ENCODE results near the gene KCTD19.
A peak's percentile ranks its signal among the peaks of the same experiment; 100 is the strongest.

Gene KCTD19

GRCh38 chr16:67270931-67271338 is 55.6 kb downstream of the KCTD19 start:
- ATAC-seq = no peak
- TF ChIP-seq, protein P1, sequence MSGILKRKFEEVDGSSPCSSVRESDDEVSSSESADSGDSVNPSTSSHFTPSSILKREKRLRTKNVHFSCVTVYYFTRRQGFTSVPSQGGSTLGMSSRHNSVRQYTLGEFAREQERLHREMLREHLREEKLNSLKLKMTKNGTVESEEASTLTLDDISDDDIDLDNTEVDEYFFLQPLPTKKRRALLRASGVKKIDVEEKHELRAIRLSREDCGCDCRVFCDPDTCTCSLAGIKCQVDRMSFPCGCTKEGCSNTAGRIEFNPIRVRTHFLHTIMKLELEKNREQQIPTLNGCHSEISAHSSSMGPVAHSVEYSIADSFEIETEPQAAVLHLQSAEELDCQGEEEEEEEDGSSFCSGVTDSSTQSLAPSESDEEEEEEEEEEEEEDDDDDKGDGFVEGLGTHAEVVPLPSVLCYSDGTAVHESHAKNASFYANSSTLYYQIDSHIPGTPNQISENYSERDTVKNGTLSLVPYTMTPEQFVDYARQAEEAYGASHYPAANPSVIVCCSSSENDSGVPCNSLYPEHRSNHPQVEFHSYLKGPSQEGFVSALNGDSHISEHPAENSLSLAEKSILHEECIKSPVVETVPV (CRISPR knock-in tag; IDR thresholded peaks at IDR 0.05) = no peak
- TF ChIP-seq, protein P2, sequence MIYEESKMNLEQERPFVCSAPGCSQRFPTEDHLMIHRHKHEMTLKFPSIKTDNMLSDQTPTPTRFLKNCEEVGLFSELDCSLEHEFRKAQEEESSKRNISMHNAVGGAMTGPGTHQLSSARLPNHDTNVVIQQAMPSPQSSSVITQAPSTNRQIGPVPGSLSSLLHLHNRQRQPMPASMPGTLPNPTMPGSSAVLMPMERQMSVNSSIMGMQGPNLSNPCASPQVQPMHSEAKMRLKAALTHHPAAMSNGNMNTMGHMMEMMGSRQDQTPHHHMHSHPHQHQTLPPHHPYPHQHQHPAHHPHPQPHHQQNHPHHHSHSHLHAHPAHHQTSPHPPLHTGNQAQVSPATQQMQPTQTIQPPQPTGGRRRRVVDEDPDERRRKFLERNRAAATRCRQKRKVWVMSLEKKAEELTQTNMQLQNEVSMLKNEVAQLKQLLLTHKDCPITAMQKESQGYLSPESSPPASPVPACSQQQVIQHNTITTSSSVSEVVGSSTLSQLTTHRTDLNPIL (CRISPR knock-in tag; IDR thresholded peaks at IDR 0.05; ENCODE audit: low read depth) = no peak
- TF ChIP-seq ZNF70 (CRISPR knock-in tag; IDR thresholded peaks at IDR 0.05) = no peak
- TF ChIP-seq OSR1 (CRISPR knock-in tag; IDR thresholded peaks at IDR 0.05) = no peak
- no peak for TF ChIP-seq BACH2 (CRISPR knock-in tag; IDR thresholded peaks at IDR 0.05; ENCODE audit: borderline replicate concordance)
- no peak for TF ChIP-seq GLIS3 (CRISPR knock-in tag; IDR thresholded peaks at IDR 0.05)

DNA sequence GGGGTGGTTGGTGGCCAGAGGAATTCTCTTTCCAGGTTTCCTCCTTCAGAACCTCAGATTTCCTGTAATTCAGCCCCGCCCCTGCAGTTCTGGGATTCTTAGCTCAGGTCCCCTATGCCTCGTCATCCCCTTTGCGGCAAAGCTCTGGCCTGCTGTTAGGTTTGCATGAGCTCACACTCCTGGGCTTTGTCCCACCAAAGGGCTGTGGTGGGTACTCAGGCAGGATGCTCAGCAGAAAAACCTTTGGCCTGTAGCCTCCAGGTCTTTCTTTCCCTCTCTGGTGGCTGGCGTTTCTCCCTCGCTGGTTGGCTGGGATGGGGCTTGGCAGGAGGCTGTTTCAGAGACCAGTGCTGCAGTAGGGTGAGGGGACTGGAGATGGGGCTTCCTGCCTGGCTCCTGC is 56.8 kb downstream of the KCTD19 start:
- peak; percentile 11 for ATAC-seq
- no peak for TF ChIP-seq TCF4 (CRISPR knock-in tag; IDR thresholded peaks at IDR 0.05; ENCODE audit: borderline replicate concordance)
- no peak for TF ChIP-seq PPARA (CRISPR knock-in tag; IDR thresholded peaks at IDR 0.05; ENCODE audit: borderline replicate concordance)
- TF ChIP-seq, protein P3, sequence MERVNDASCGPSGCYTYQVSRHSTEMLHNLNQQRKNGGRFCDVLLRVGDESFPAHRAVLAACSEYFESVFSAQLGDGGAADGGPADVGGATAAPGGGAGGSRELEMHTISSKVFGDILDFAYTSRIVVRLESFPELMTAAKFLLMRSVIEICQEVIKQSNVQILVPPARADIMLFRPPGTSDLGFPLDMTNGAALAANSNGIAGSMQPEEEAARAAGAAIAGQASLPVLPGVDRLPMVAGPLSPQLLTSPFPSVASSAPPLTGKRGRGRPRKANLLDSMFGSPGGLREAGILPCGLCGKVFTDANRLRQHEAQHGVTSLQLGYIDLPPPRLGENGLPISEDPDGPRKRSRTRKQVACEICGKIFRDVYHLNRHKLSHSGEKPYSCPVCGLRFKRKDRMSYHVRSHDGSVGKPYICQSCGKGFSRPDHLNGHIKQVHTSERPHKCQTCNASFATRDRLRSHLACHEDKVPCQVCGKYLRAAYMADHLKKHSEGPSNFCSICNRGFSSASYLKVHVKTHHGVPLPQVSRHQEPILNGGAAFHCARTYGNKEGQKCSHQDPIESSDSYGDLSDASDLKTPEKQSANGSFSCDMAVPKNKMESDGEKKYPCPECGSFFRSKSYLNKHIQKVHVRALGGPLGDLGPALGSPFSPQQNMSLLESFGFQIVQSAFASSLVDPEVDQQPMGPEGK (CRISPR knock-in tag; IDR thresholded peaks at IDR 0.05; ENCODE audit: borderline replicate concordance) = no peak
- TF ChIP-seq ISL1 (CRISPR knock-in tag; IDR thresholded peaks at IDR 0.05) = no peak
- no peak for TF ChIP-seq ZFP3 (CRISPR knock-in tag; IDR thresholded peaks at IDR 0.05)
- no peak for TF ChIP-seq ZFP30 (CRISPR knock-in tag; IDR thresholded peaks at IDR 0.05)

DNA sequence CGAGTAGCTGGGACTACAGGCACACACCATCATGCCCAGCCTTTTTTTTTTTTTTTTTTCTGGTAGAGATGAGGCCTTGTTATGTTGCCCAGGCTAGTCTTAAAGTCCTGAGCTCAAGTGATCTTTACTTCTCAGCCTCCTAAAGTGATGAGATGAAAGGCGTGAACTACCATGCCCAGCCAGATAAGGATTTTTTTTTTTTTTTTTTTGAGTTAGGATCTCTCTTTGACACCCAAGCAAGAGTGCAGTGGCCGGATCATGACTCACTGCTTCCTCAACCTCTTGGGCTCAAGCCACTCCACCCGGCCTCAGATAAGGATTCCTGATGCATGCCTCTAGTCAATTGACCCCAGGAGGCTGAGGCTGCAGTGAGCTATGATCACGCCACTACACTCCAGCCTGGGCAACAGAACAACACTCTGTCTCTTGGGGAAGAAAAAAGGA is 58.4 kb downstream of the KCTD19 start:
- peak; percentile 79 for ATAC-seq
- TF ChIP-seq ZNF565 (CRISPR knock-in tag; conservative IDR thresholded peaks at IDR 0.05; ENCODE audit: low read depth) (no peak), ISL1 (CRISPR knock-in tag; IDR thresholded peaks at IDR 0.05) (no peak), OSR1 (CRISPR knock-in tag; IDR thresholded peaks at IDR 0.05) (no peak), TOX (CRISPR knock-in tag; IDR thresholded peaks at IDR 0.05; ENCODE audit: borderline replicate concordance) (no peak), CSDC2 (CRISPR knock-in tag; IDR thresholded peaks at IDR 0.05) (no peak), BACH2 (CRISPR knock-in tag; IDR thresholded peaks at IDR 0.05; ENCODE audit: borderline replicate concordance) (no peak), ZNF70 (CRISPR knock-in tag; IDR thresholded peaks at IDR 0.05) (no peak), TSHZ2 (CRISPR knock-in tag; IDR thresholded peaks at IDR 0.05) (no peak), ZFP30 (CRISPR knock-in tag; IDR thresholded peaks at IDR 0.05) (no peak), TCF4 (CRISPR knock-in tag; IDR thresholded peaks at IDR 0.05; ENCODE audit: borderline replicate concordance) (no peak), RARB (CRISPR knock-in tag; IDR thresholded peaks at IDR 0.05) (no peak), SNAI2 (CRISPR knock-in tag; IDR thresholded peaks at IDR 0.05) (no peak), ZFP3 (CRISPR knock-in tag; IDR thresholded peaks at IDR 0.05) (no peak), ZC3H10 (CRISPR knock-in tag; IDR thresholded peaks at IDR 0.05) (no peak), PPARA (CRISPR knock-in tag; IDR thresholded peaks at IDR 0.05; ENCODE audit: borderline replicate concordance) (no peak)
- TF ChIP-seq, protein P3 (CRISPR knock-in tag; IDR thresholded peaks at IDR 0.05; ENCODE audit: borderline replicate concordance) = no peak
- TF ChIP-seq, protein P1 (CRISPR knock-in tag; IDR thresholded peaks at IDR 0.05) = no peak

All from SK-N-SH treated with all-trans-retinoic acid at 6 μM for 48 hours (cell line).